Measurements from ENCODE around the gene IRF9. TPM values are rescaled to one million over a fixed set of nuclear protein-coding genes. Genes with fewer than 3 reads are reported as not detected.

IRF9 gene
- total and polyA plus RNA-seq, 2 experiments from 2014 or later: 33.7 to 66.9 TPM

GRCh38 chr14:24114532-24115421 lies 46.3 kb upstream of the IRF9 start, which contains the start of the genes DCAF11 and NRL:
TSS of gene DCAF11 (plus strand) at chr14:24114777. CDS start at chr14:24115595, 818 bp downstream.
TSS of gene NRL (minus strand) at chr14:24114949. CDS start at chr14:24082848, 32,101 bp downstream.
- Histone ChIP-seq H3K4me1 (ENCODE audit: insufficient read depth) (peaks cover 9% of the 10 kb centered on the region), H2AFZ (peak within 1 kb of the TSS; percentile 63), H3K27ac (peak within 1 kb of the TSS; percentile 98), H3K9me3 (ENCODE audit: low read depth) (no peaks in the 10 kb centered on the region), H3K36me3 (replicated peaks; ENCODE audit: insufficient read depth, low read depth) (no peaks in the 10 kb centered on the region), H3K9me2 (replicated peaks; ENCODE audit: insufficient read depth) (no peaks in the 10 kb centered on the region), H3K27me3 (no peaks in the 10 kb centered on the region), H3K4me3 (peak within 1 kb of the TSS; percentile 44), H3K4me2 (peak within 1 kb of the TSS; percentile 79), H4K20me1 (ENCODE audit: insufficient read depth, poor library complexity, severe bottlenecking) (no peaks in the 10 kb centered on the region), H3K79me2 (peaks cover 20% of the 10 kb centered on the region)
- WGBS (ENCODE audit: low lambda C conversion rate, missing lambda C conversion rate): under 1% methylated on average over 63 of the region's 65 CpGs
- TF ChIP-seq, protein P1, sequence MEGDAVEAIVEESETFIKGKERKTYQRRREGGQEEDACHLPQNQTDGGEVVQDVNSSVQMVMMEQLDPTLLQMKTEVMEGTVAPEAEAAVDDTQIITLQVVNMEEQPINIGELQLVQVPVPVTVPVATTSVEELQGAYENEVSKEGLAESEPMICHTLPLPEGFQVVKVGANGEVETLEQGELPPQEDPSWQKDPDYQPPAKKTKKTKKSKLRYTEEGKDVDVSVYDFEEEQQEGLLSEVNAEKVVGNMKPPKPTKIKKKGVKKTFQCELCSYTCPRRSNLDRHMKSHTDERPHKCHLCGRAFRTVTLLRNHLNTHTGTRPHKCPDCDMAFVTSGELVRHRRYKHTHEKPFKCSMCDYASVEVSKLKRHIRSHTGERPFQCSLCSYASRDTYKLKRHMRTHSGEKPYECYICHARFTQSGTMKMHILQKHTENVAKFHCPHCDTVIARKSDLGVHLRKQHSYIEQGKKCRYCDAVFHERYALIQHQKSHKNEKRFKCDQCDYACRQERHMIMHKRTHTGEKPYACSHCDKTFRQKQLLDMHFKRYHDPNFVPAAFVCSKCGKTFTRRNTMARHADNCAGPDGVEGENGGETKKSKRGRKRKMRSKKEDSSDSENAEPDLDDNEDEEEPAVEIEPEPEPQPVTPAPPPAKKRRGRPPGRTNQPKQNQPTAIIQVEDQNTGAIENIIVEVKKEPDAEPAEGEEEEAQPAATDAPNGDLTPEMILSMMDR (IDR thresholded peaks at IDR 0.05; ENCODE audit: poor library complexity): no peak
- TF ChIP-seq EZH2phosphoT487 (IDR thresholded peaks at IDR 0.05; ENCODE audit: low read depth, severe bottlenecking, unreplicated experiment): no peak
- TF ChIP-seq EZH2 (IDR thresholded peaks at IDR 0.05; ENCODE audit: borderline replicate concordance): no peak
- DNase-seq (ENCODE audit: low spot score): peak; percentile 99

- WGBS (ENCODE audit: low lambda C conversion rate, missing lambda C conversion rate): 4% methylated on average over 14 of the region's 14 CpGs
- TF ChIP-seq, protein P1 (IDR thresholded peaks at IDR 0.05; ENCODE audit: poor library complexity): no peak
- TF ChIP-seq EZH2phosphoT487 (IDR thresholded peaks at IDR 0.05; ENCODE audit: low read depth, severe bottlenecking, unreplicated experiment) (no peak), EZH2 (IDR thresholded peaks at IDR 0.05; ENCODE audit: borderline replicate concordance) (no peak)
- Histone ChIP-seq H3K9me3 (ENCODE audit: low read depth) (no peaks in the 10 kb centered on the region), H2AFZ (peak overlapping the region; percentile 7), H3K36me3 (replicated peaks; ENCODE audit: insufficient read depth, low read depth) (no peaks in the 10 kb centered on the region), H3K4me3 (peak overlapping the region; percentile 7), H3K4me2 (peak overlapping the region; percentile 79), H3K79me2 (peaks cover 17% of the 10 kb centered on the region), H3K27ac (peak overlapping the region; percentile 65), H3K4me1 (ENCODE audit: insufficient read depth) (peaks cover 9% of the 10 kb centered on the region), H4K20me1 (ENCODE audit: insufficient read depth, poor library complexity, severe bottlenecking) (no peaks in the 10 kb centered on the region), H3K27me3 (no peaks in the 10 kb centered on the region), H3K9me2 (replicated peaks; ENCODE audit: insufficient read depth) (no peaks in the 10 kb centered on the region)
- DNase-seq (ENCODE audit: low spot score): no peak
These were observed 45.5 kb upstream of the IRF9 start for GRCh38 chr14:24115422-24116127.

- WGBS (ENCODE audit: low lambda C conversion rate, missing lambda C conversion rate): 92% methylated on average over 6 of the region's 6 CpGs
- Histone ChIP-seq H4K20me1 (ENCODE audit: insufficient read depth, poor library complexity, severe bottlenecking) (no peaks in the 10 kb centered on the region), H3K79me2 (peaks cover 17% of the 10 kb centered on the region), H3K4me2 (peak overlapping the region; percentile 79), H3K4me1 (ENCODE audit: insufficient read depth) (peaks cover 9% of the 10 kb centered on the region), H3K27me3 (no peaks in the 10 kb centered on the region), H3K9me3 (ENCODE audit: low read depth) (no peaks in the 10 kb centered on the region), H2AFZ (no peak overlapping the region), H3K9me2 (replicated peaks; ENCODE audit: insufficient read depth) (no peaks in the 10 kb centered on the region), H3K4me3 (peak overlapping the region; percentile 7), H3K27ac (no peak overlapping the region), H3K36me3 (replicated peaks; ENCODE audit: insufficient read depth, low read depth) (no peaks in the 10 kb centered on the region)
- DNase-seq (ENCODE audit: low spot score): no peak
- TF ChIP-seq EZH2phosphoT487 (IDR thresholded peaks at IDR 0.05; ENCODE audit: low read depth, severe bottlenecking, unreplicated experiment) (no peak), EZH2 (IDR thresholded peaks at IDR 0.05; ENCODE audit: borderline replicate concordance) (no peak)
- TF ChIP-seq, protein P1 (IDR thresholded peaks at IDR 0.05; ENCODE audit: poor library complexity): no peak
These were observed 44.8 kb upstream of the IRF9 start for GRCh38 chr14:24116128-24116814.

Measured in hepatocyte (in vitro differentiated cells).